Thyroid gland (tissue), 4 donors: ENCODE data around the gene ISG15. TPM values are rescaled to one million over a fixed set of nuclear protein-coding genes. Genes with fewer than 3 reads are reported as not detected.
A peak's percentile ranks its signal among the peaks of the same experiment; 100 is the strongest.
"Not testable (repeated sequence)": the region's sequence is repeated elsewhere in the genome, so short reads cannot be mapped to it uniquely, and the experiment has no call there.

Experiments
- DNase-seq, 2 donors: peaks; one replicate each; pipeline ENCODE4 v3.0.0-alpha.2; 2019
- H3K27ac ChIP-seq, 3 donors: fragments of 200-600 bp; sonication (generic); 1 replicate in 2 of 3; 2 replicates in 1 of 3; pipeline ENCODE4 v1.5.1; 2016 to 2019; ENCODE audit warnings: mild to moderate bottlenecking in 1 of 3, moderate library complexity in 1 of 3
- H3K27me3 ChIP-seq: fragments of 200-600 bp; sonication (generic); one replicate; pipeline ENCODE4 v1.5.1; 2019
- H3K36me3 ChIP-seq, 2 donors: fragments of 200-600 bp; sonication (generic); one replicate each; pipeline ENCODE4 v1.5.1; 2016 to 2019
- H3K4me1 ChIP-seq, 2 donors: fragments of 200-600 bp; sonication (generic); one replicate each; pipeline ENCODE4 v1.5.1; 2017 to 2019
- H3K4me3 ChIP-seq, 3 donors: fragments of 200-600 bp; sonication (generic); replicated peaks in 1 of 3; 1 replicate in 2 of 3; 2 replicates in 1 of 3; pipeline ENCODE4 v1.5.1; 2016; ENCODE audit warnings: mild to moderate bottlenecking in 1 of 3
- H3K9me3 ChIP-seq: fragments of 200-600 bp; sonication (generic); one replicate; pipeline ENCODE4 v1.5.1; 2017
- CTCF ChIP-seq, 6 experiments: fragments of 200-600 bp in 3 of 6; fragments of 450-650 bp in 3 of 6; sonication (generic) in 3 of 6; IDR thresholded peaks; one replicate each; pipeline ENCODE4 v1.5.1; 2016 to 2019; ENCODE audit warnings: antibody characterized with exemption in 6 of 6, mild to moderate bottlenecking in 2 of 6, inconsistent platforms in 1 of 6, moderate library complexity in 1 of 6
- POLR2A ChIP-seq, 2 donors: fragments of 450-650 bp; IDR thresholded peaks; one replicate each; pipeline ENCODE4 v1.6.1; 2017; ENCODE audit warnings: antibody characterized with exemption in 2 of 2, mild to moderate bottlenecking in 2 of 2, moderate library complexity in 1 of 2
- WGBS, 2 donors: methylation state at CpG; one replicate each; pipeline ENCODE4 v1.1.5; 2017; 5-methylcytosine and 5-hydroxymethylcytosine counted together
- intact Hi-C: fragments of 100-400 bp; cut with DNase I; formaldehyde crosslinking; loops from one replicate; pipeline ENCODE4 v1.15.1; 2023
- total RNA-seq, 4 donors: library from RNA; depleted of rRNA; stranded (reverse); fragments of >200 nt; gene quantifications; one replicate each; pipeline ENCODE4 v1.2.3, GENCODE V29; 2016

Gene ISG15
- total RNA-seq, 4 donors from 2014 or later: 18.5 to 57.5 (median 37.8) TPM

GRCh38 chr1:983798-984475 lies 29.4 kb upstream of the ISG15 start:
- no peak overlapping the region for H3K4me3 ChIP-seq
- intact Hi-C loops: loop anchor here (2.0 kb wide), 1 partner anchor 83 kb away; no protein-coding TSS in a partner anchor

GRCh38 chr1:984476-984814 lies 28.9 kb upstream of the ISG15 start:
- Histone ChIP-seq H3K4me3 (no peak overlapping the region), H3K9me3 (no peaks in the 10 kb centered on the region), H3K27me3 (no peaks in the 10 kb centered on the region), H3K27ac (no peak overlapping the region), H3K36me3 (no peaks in the 10 kb centered on the region), H3K4me1 (no peaks in the 10 kb centered on the region)
- no peak for TF ChIP-seq POLR2A (IDR thresholded peaks at IDR 0.05)
- peak in 1 of 6 experiments; percentile 11 for TF ChIP-seq CTCF (IDR thresholded peaks at IDR 0.05)
- WGBS, 2 donors: 53 to 56% methylated on average over 12 of the region's 12 CpGs
- intact Hi-C loops: no loop called here
- DNase-seq: no peak

More at GRCh38 chr1:983798-984475, 29.4 kb upstream of the ISG15 start:
- Histone ChIP-seq H3K36me3 (no peaks in the 10 kb centered on the region), H3K4me1 (no peaks in the 10 kb centered on the region), H3K27me3 (no peaks in the 10 kb centered on the region), H3K27ac (no peak overlapping the region), H3K9me3 (no peaks in the 10 kb centered on the region)
- TF ChIP-seq POLR2A (IDR thresholded peaks at IDR 0.05): no peak
- peak; percentile 50 to 98 (median 64) for TF ChIP-seq CTCF (IDR thresholded peaks at IDR 0.05)
- peak; percentile 40 for DNase-seq
- 22 to 40% methylated on average over 9 to 22 of the region's 29 CpGs for WGBS, 2 donors

- TF ChIP-seq POLR2A (IDR thresholded peaks at IDR 0.05) (no peak), CTCF (IDR thresholded peaks at IDR 0.05) (no peak)
- H3K4me3 ChIP-seq: no peak overlapping the region
- H3K4me1 ChIP-seq: no peaks in the 10 kb centered on the region
- no peaks in the 10 kb centered on the region for H3K36me3 ChIP-seq
- no peaks in the 10 kb centered on the region for H3K9me3 ChIP-seq
- intact Hi-C loops: no loop called here
- DNase-seq: no peak
- H3K27ac ChIP-seq: no peak overlapping the region
- H3K27me3 ChIP-seq: no peaks in the 10 kb centered on the region
- WGBS, 2 donors: 79 to 82% methylated on average over 13 of the region's 13 CpGs
These were observed 28.2 kb upstream of the ISG15 start for GRCh38 chr1:985126-985525.

- H3K27me3 ChIP-seq, H3K4me3 ChIP-seq, DNase-seq, H3K27ac ChIP-seq, H3K9me3 ChIP-seq, H3K36me3 ChIP-seq, intact Hi-C loops, H3K4me1 ChIP-seq: not testable (repeated sequence)
- WGBS, 2 donors: 87 to 88% methylated on average over 5 of the region's 5 CpGs
These were observed 25.2 kb upstream of the ISG15 start for GRCh38 chr1:988061-988460.

GRCh38 chr1:991275-991674 lies 22.0 kb upstream of the ISG15 start:
- H3K9me3 ChIP-seq, H3K4me3 ChIP-seq, H3K4me1 ChIP-seq, DNase-seq, H3K27ac ChIP-seq, H3K36me3 ChIP-seq, H3K27me3 ChIP-seq, intact Hi-C loops: not testable (repeated sequence)
- WGBS, 2 donors: 90 to 92% methylated on average over 6 of the region's 6 CpGs

GRCh38 chr1:991895-992294 lies 21.4 kb upstream of the ISG15 start:
- TF ChIP-seq POLR2A (IDR thresholded peaks at IDR 0.05) (no peak), CTCF (IDR thresholded peaks at IDR 0.05) (no peak)
- H3K27me3 ChIP-seq: no peaks in the 10 kb centered on the region
- intact Hi-C loops: no loop called here
- H3K27ac ChIP-seq: no peak overlapping the region
- H3K36me3 ChIP-seq: no peaks in the 10 kb centered on the region
- no peak for DNase-seq
- 96% methylated on average over 10 of the region's 10 CpGs for WGBS, 2 donors
- no peaks in the 10 kb centered on the region for H3K4me1 ChIP-seq
- H3K9me3 ChIP-seq: no peaks in the 10 kb centered on the region
- no peak overlapping the region for H3K4me3 ChIP-seq
